Fibroblast of mammary gland (primary cell): ENCODE results near the gene CC2D2A.

ENCODE experiments used
- DNase-seq: peaks from one replicate; pipeline ENCODE4 v3.0.0-alpha.2; 2010; ENCODE audit warnings: low read depth
- H3K4me3 ChIP-seq: 2 replicates; pipeline ENCODE4 v1.5.1; 2011; ENCODE audit warnings: low read depth, mild to moderate bottlenecking, low read length, moderate library complexity; ENCODE audit not compliant: control insufficient read depth
- CTCF ChIP-seq: conservative IDR thresholded peaks from 2 replicates; pipeline ENCODE4 v1.5.1; 2011; ENCODE audit warnings: low read depth, low read length, inconsistent platforms; ENCODE audit not compliant: control insufficient read depth, insufficient read depth

Gene CC2D2A

DNA sequence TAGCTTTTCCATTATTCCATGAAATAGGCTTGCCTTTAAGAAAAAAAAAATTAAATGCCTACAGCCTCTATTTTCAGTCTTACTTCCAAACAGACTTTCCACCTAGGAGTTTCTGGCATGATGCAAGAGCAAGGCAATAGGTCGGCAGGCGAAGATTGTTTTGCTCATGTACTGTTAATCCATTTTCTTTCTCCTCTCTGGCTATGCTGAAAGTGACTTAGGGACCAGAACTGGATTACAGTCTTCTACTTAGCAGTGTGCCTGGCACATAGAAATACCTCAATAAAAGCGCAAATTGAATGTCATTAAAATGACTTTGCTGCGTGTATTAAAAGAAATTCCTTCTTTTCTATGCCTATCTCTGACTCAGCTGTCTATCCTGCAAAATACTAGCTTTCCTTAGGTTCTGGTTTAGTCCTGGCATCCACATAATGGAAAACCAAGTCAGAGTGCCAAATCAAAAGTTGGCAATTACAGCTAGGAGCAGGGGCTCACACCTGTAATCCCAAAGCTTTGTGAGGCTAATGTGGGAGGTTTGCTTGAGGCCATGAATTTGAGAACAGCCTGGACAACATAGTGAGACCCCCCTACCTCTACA, 51.9 kb downstream of the CC2D2A start:
- TF ChIP-seq CTCF: no peak
- H3K4me3 ChIP-seq: no peak overlapping the region
- DNase-seq: no peak

DNA sequence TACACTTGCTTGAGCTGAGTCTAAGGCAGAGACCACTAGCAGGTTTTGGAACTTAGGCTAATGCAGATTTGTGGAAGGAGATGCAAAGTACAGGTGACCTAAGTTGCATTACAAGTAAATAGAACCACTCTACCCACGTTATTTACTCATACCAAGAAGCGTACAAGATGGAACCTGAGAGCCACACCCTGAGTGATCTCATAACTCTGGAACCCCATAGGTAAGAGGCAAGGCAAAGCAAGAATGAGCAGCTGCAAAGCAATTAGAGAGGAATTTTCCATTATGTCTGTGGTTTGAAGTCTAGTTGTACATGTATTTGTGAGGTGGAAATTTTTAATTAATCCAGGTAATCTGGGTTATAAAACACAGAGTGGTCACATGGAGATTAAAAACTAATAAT, 55.4 kb downstream of the CC2D2A start:
- no peak for DNase-seq
- TF ChIP-seq CTCF: no peak
- H3K4me3 ChIP-seq: no peak overlapping the region

DNA sequence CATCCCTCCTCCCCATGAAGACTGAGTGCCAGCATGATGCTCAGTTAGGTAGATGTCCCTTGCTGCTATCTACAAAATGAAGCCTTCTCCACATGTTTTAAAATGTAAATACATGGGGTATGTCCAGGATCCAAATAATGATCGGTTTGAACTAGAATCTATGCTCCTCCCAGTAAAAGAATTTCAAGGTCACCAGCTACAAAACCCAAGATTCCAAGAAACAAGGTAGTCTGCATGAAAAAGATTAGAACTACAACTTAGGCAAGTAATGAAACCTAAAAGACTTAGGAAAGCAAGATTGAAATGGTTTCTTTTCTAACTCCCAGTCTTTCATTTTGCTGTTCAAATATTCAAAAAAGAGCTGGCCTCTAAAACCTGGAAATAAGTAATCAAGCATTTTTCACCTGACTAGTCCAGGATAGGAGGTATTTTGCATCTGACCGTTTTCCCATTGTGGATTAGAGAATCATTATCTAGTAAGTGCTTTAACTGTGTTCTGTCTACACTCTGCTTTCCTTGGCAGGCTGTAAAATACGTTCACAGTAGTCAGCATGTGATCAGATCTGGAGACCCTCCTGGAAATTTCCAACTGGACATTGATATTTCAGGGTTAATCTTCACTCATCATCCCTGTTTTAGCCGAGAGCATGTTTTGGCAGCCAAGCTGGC, 57.4 kb downstream of the CC2D2A start:
- no peak for DNase-seq
- no peak for TF ChIP-seq CTCF
- H3K4me3 ChIP-seq: no peak overlapping the region

- no peak for TF ChIP-seq CTCF
- no peak for DNase-seq
- no peak overlapping the region for H3K4me3 ChIP-seq
Observed at GRCh38 chr4:15531792-15532191, 62.1 kb downstream of the CC2D2A start.

DNA sequence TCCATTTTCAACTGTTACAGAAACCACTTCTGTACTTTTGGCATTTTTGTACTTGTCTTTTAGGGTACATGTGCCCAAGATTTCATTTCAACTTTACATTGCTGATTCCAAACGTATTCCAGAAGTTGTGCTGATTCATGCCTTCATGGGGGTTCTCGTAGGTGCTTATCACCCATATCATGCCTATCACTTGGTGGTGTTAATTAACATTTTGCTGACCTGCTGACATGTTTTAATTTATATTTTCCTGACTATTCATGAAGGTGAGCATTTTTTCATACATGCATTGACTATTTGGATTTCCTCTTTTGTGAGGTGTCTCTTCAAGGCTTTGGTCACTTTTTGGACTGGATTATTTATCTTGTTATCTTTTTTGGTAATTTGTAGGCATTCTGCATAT, 64.1 kb downstream of the CC2D2A start:
- no peak for TF ChIP-seq CTCF
- DNase-seq: no peak
- no peak overlapping the region for H3K4me3 ChIP-seq

DNA sequence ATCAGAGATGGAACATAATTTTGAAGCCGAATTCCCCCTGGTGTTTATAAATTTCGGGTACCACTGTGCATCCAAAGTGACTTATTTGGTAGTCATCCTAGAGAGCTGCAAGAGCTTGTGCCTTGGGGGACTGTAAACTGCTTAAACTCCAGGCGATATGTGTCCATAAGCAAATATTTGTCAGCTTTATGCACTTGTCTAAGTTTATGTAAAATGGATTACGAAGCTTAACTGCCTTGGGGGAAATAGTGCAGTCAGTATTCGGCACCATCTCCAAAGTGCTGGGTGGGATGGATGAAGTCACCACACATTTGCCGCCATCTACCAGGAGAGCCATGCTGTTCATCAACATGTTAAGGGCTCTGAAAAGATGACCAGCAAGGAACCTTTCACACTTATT, 65.9 kb downstream of the CC2D2A start:
- TF ChIP-seq CTCF: no peak
- no peak overlapping the region for H3K4me3 ChIP-seq
- DNase-seq: no peak
